ENCODE results near the gene VIT.

- TF ChIP-seq EZH2 (IDR thresholded peaks at IDR 0.05; ENCODE audit: low read depth) (no peak), CTCF (conservative IDR thresholded peaks at IDR 0.05) (peak; percentile 99)
Observed at GRCh38 chr2:36785179-36785795, 88.8 kb downstream of the VIT start.
